Smooth muscle cell (in vitro differentiated cells): ENCODE results near the gene DCTN5. TPM values are rescaled to one million over a fixed set of nuclear protein-coding genes. Genes with fewer than 3 reads are reported as not detected.

Experiments used
- DNase-seq: peaks from one replicate; lab custom pipeline; 2025; ENCODE audit not compliant: unreplicated experiment; lab: John Stamatoyannopoulos, UW
- H2AFZ ChIP-seq: fragments of 200-600 bp; sonication (generic); 2 replicates; pipeline ENCODE4 v1.6.0; 2016; ENCODE audit warnings: antibody characterized with exemption, low read depth, mild to moderate bottlenecking
- H3F3A ChIP-seq: fragments of 200-600 bp; sonication (generic); 2 replicates; pipeline ENCODE4 v1.6.0; 2017; ENCODE audit warnings: antibody characterized with exemption, low read depth
- H3K27ac ChIP-seq: fragments of 200-600 bp; sonication (generic); 2 replicates; pipeline ENCODE4 v1.5.1; 2016; ENCODE audit warnings: low read depth, mild to moderate bottlenecking
- H3K27me3 ChIP-seq: fragments of 200-600 bp; sonication (generic); 2 replicates; pipeline ENCODE4 v1.6.1; 2016; ENCODE audit warnings: low read depth, mild to moderate bottlenecking
- H3K36me3 ChIP-seq: fragments of 200-600 bp; sonication (generic); 2 replicates; pipeline ENCODE4 v1.5.1; 2016; ENCODE audit warnings: low read depth
- H3K4me1 ChIP-seq: fragments of 200-600 bp; sonication (generic); 2 replicates; pipeline ENCODE4 v1.5.1; 2016; ENCODE audit warnings: low read depth
- H3K4me2 ChIP-seq: fragments of 200-600 bp; sonication (generic); 2 replicates; pipeline ENCODE4 v1.6.0; 2016; ENCODE audit warnings: mild to moderate bottlenecking
- H3K4me3 ChIP-seq: fragments of 200-600 bp; sonication (generic); 2 replicates; pipeline ENCODE4 v1.5.1; 2016; ENCODE audit warnings: mild to moderate bottlenecking
- H3K79me2 ChIP-seq: fragments of 200-600 bp; sonication (generic); 2 replicates; pipeline ENCODE4 v1.6.0; 2016; ENCODE audit warnings: low read depth, mild to moderate bottlenecking
- H3K9ac ChIP-seq: fragments of 200-600 bp; sonication (generic); 2 replicates; pipeline ENCODE4 v1.6.0; 2016; ENCODE audit warnings: low read depth
- H3K9me3 ChIP-seq: fragments of 200-600 bp; sonication (generic); replicated peaks from 2 replicates; pipeline ENCODE4 v1.5.1; 2016; ENCODE audit warnings: low read depth
- H4K20me1 ChIP-seq: fragments of 200-600 bp; sonication (generic); 2 replicates; pipeline ENCODE4 v1.6.0; 2016; ENCODE audit warnings: low read depth
- CTCF ChIP-seq: fragments of 200-600 bp; sonication (generic); IDR thresholded peaks from 2 replicates; pipeline ENCODE4 v1.5.1; 2017; ENCODE audit warnings: borderline replicate concordance, mild to moderate bottlenecking, antibody characterized with exemption; ENCODE audit not compliant: insufficient read depth, poor library complexity, severe bottlenecking
- WGBS: methylation state at CpG from one replicate; pipeline ENCODE4 v1.1.7; 2016; ENCODE audit warnings: low lambda C conversion rate; 5-methylcytosine and 5-hydroxymethylcytosine counted together
- polyA plus RNA-seq: library from polyadenylated mRNA; unstranded; fragments of >200 nt; fragmentation: Nextera tagmentation; extraction: Ambion mirVana; gene quantifications from 2 replicates; pipeline ENCODE4 v1.2.1, GENCODE V29; 2016
- total RNA-seq: library from RNA; depleted of rRNA; stranded (reverse); fragments of >200 nt; gene quantifications from 2 replicates; pipeline ENCODE4 v1.2.3, GENCODE V29; 2014

The DCTN5 gene
- 14.0 and 23.3 TPM in 2 replicates for total RNA-seq
- 20.2 and 22.6 TPM in 2 replicates for polyA plus RNA-seq

- H3K9ac ChIP-seq = peak within 1 kb of the TSS; percentile 80
- 35% methylated on average over 57 of the region's 64 CpGs for WGBS
- peak; percentile 21 for DNase-seq
- peaks cover 4% of the 10 kb centered on the region for H3K4me1 ChIP-seq
- H3K79me2 ChIP-seq = peaks cover 24% of the 10 kb centered on the region
- peak within 1 kb of the TSS; percentile 51 for H3K27ac ChIP-seq
- H3K9me3 ChIP-seq = no peaks in the 10 kb centered on the region
- H3F3A ChIP-seq = no peaks in the 10 kb centered on the region
- H3K4me3 ChIP-seq = peak within 1 kb of the TSS; percentile 56
- peak within 1 kb of the TSS; percentile 85 for H2AFZ ChIP-seq
- peak within 1 kb of the TSS; percentile 84 for H3K4me2 ChIP-seq
- no peak for TF ChIP-seq CTCF
- no peaks in the 10 kb centered on the region for H3K36me3 ChIP-seq
- H3K27me3 ChIP-seq = no peaks in the 10 kb centered on the region
- no peaks in the 10 kb centered on the region for H4K20me1 ChIP-seq
Measured at GRCh38 chr16:23640931-23641765, at the start of gene DCTN5, which contains the start of gene PALB2. Gene DCTN5, plus strand, starts transcription at chr16:23641466. Its CDS starts 77 bp downstream, at chr16:23641543. Gene PALB2, minus strand, starts transcription at chr16:23641310. Its CDS starts 153 bp downstream, at chr16:23641157.

GRCh38 chr16:23594186-23594585 lies 47.1 kb upstream of the DCTN5 start:
- Histone ChIP-seq H3K79me2 (peaks cover 68% of the 10 kb centered on the region), H2AFZ (no peak overlapping the region)

GRCh38 chr16:23595246-23595950 lies 45.9 kb upstream of the DCTN5 start:
- H3K4me1 ChIP-seq = peaks cover 8% of the 10 kb centered on the region
- 20% methylated on average over 34 of the region's 34 CpGs for WGBS
- H3K36me3 ChIP-seq = peaks cover 5% of the 10 kb centered on the region
- peak overlapping the region; percentile 99 for H3K4me2 ChIP-seq
- no peak overlapping the region for H3K27ac ChIP-seq
- no peaks in the 10 kb centered on the region for H3F3A ChIP-seq
- no peaks in the 10 kb centered on the region for H3K27me3 ChIP-seq
- no peak for DNase-seq
- H3K79me2 ChIP-seq = peaks cover 56% of the 10 kb centered on the region
- peak overlapping the region; percentile 97 for H3K4me3 ChIP-seq
- TF ChIP-seq CTCF = no peak
- peak overlapping the region; percentile 96 for H3K9ac ChIP-seq
- H4K20me1 ChIP-seq = peaks cover 34% of the 10 kb centered on the region
- H2AFZ ChIP-seq = peak overlapping the region; percentile 97
- no peaks in the 10 kb centered on the region for H3K9me3 ChIP-seq

More at GRCh38 chr16:23594186-23594585, 47.1 kb upstream of the DCTN5 start:
- H3K9ac ChIP-seq = no peak overlapping the region
- WGBS = over 99% methylated on average over 12 of the region's 12 CpGs
- no peaks in the 10 kb centered on the region for H3K27me3 ChIP-seq
- no peak for TF ChIP-seq CTCF
- H3K4me2 ChIP-seq = peak overlapping the region; percentile 99
- H3K4me3 ChIP-seq = no peak overlapping the region
- DNase-seq = no peak
- peaks cover 46% of the 10 kb centered on the region for H4K20me1 ChIP-seq
- no peaks in the 10 kb centered on the region for H3K9me3 ChIP-seq
- peaks cover 8% of the 10 kb centered on the region for H3K4me1 ChIP-seq
- peaks cover 9% of the 10 kb centered on the region for H3K36me3 ChIP-seq
- no peak overlapping the region for H3K27ac ChIP-seq
- no peaks in the 10 kb centered on the region for H3F3A ChIP-seq
